MM.1S (cell line): ENCODE measurements around the gene SLC3A2.
A peak's percentile ranks its signal among the peaks of the same experiment; 100 is the strongest.

ENCODE experiments used
- DNase-seq: peaks from one replicate; pipeline ENCODE4 v3.0.0-alpha.2; 2015
- H2AFZ ChIP-seq: fragments of 300-600 bp; sonication (generic); 2 replicates; pipeline ENCODE4 v1.6.0; 2016; ENCODE audit warnings: antibody characterized with exemption, low read length
- H3F3A ChIP-seq: fragments of 300-600 bp; sonication (generic); 2 replicates; pipeline ENCODE4 v1.6.1; 2016; ENCODE audit warnings: mild to moderate bottlenecking, antibody characterized with exemption, low read length, moderate library complexity, mixed read lengths; ENCODE audit not compliant: insufficient read depth
- H3K27ac ChIP-seq: fragments of 300-600 bp; sonication (generic); 2 replicates; pipeline ENCODE4 v1.5.1; 2016; ENCODE audit warnings: mild to moderate bottlenecking, low read length
- H3K27me3 ChIP-seq: fragments of 300-600 bp; sonication (generic); replicated peaks from 2 replicates; pipeline ENCODE4 v1.6.0; 2016; ENCODE audit warnings: low read length; ENCODE audit not compliant: insufficient read depth
- H3K36me3 ChIP-seq: fragments of 300-600 bp; sonication (generic); replicated peaks from 2 replicates; pipeline ENCODE4 v1.6.1; 2016; ENCODE audit warnings: mild to moderate bottlenecking, low read length, mixed read lengths; ENCODE audit not compliant: insufficient read depth
- H3K4me1 ChIP-seq: fragments of 300-600 bp; sonication (generic); 2 replicates; pipeline ENCODE4 v1.6.1; 2016; ENCODE audit warnings: low read length, mixed read lengths
- H3K4me2 ChIP-seq: fragments of 300-600 bp; sonication (generic); 2 replicates; pipeline ENCODE4 v1.6.0; 2016; ENCODE audit warnings: low read depth, low read length
- H3K4me3 ChIP-seq: fragments of 300-600 bp; sonication (generic); 2 replicates; pipeline ENCODE4 v1.5.1; 2016; ENCODE audit warnings: low read length, mixed read lengths
- H3K79me2 ChIP-seq: fragments of 300-600 bp; sonication (generic); 2 replicates; pipeline ENCODE4 v1.6.1; 2016; ENCODE audit warnings: mixed run types, low read length, mixed read lengths
- H3K9ac ChIP-seq: fragments of 300-600 bp; sonication (generic); 2 replicates; pipeline ENCODE4 v1.6.1; 2016; ENCODE audit warnings: low read length, mixed read lengths
- H3K9me2 ChIP-seq: fragments of 300-600 bp; sonication (generic); replicated peaks from 2 replicates; pipeline ENCODE4 v1.6.1; 2016; ENCODE audit warnings: mild to moderate bottlenecking, low read length, mixed read lengths; ENCODE audit not compliant: insufficient read depth
- H3K9me3 ChIP-seq: fragments of 300-600 bp; sonication (generic); replicated peaks from 2 replicates; pipeline ENCODE4 v1.6.1; 2016; ENCODE audit warnings: mild to moderate bottlenecking, low read length, mixed read lengths; ENCODE audit not compliant: insufficient read depth
- H4K20me1 ChIP-seq: fragments of 300-600 bp; sonication (generic); 2 replicates; pipeline ENCODE4 v1.6.1; 2016; ENCODE audit warnings: mild to moderate bottlenecking, low read length, moderate library complexity, mixed read lengths; ENCODE audit not compliant: insufficient read depth
- EZH2 ChIP-seq: fragments of 300-600 bp; sonication (generic); optimal IDR thresholded peaks from 2 replicates; pipeline ENCODE3; 2017; ENCODE audit warnings: low read depth, mild to moderate bottlenecking, antibody characterized with exemption, low read length, mixed read lengths
- EZH2phosphoT487 ChIP-seq: fragments of 300-600 bp; sonication (generic); IDR thresholded peaks from 2 replicates; pipeline ENCODE4 v1.6.1; 2018; ENCODE audit warnings: antibody characterized with exemption, low read length
- TF ChIP-seq, protein P1 (sequence below): fragments of 300-600 bp; sonication (generic); IDR thresholded peaks from 2 replicates; pipeline ENCODE4 v1.5.1; 2016; ENCODE audit warnings: antibody characterized with exemption, low read length, mixed read lengths

Gene SLC3A2

DNA sequence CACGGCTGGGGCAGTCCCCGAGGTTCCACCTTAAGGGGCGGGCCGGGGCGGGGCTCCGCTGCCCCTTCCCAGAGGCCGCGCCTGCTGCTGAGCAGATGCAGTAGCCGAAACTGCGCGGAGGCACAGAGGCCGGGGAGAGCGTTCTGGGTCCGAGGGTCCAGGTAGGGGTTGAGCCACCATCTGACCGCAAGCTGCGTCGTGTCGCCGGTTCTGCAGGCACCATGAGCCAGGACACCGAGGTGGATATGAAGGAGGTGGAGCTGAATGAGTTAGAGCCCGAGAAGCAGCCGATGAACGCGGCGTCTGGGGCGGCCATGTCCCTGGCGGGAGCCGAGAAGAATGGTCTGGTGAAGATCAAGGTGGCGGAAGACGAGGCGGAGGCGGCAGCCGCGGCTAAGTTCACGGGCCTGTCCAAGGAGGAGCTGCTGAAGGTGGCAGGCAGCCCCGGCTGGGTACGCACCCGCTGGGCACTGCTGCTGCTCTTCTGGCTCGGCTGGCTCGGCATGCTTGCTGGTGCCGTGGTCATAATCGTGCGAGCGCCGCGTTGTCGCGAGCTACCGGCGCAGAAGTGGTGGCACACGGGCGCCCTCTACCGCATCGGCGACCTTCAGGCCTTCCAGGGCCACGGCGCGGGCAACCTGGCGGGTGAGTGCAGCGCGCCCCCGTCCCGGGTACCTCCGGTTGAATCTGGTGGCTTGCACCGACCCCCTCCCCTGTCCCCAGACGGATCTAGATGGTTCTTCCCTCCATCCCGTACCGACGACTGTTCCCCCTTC, at the start of gene SLC3A2:
Gene SLC3A2 (plus strand): TSS at position 94 of the 776 bp plus-strand sequence. CDS start 128 bp downstream, at position 222.
- H3K9me2 ChIP-seq, result no peaks in the 10 kb centered on the region
- H3K4me1 ChIP-seq, result peaks cover 21% of the 10 kb centered on the region
- peak; percentile 93 for DNase-seq
- H2AFZ ChIP-seq, result peak within 1 kb of the TSS; percentile 65
- H3F3A ChIP-seq, result peaks cover 50% of the 10 kb centered on the region
- H3K27me3 ChIP-seq, result no peaks in the 10 kb centered on the region
- peaks cover 63% of the 10 kb centered on the region for H3K79me2 ChIP-seq
- H4K20me1 ChIP-seq, result peaks cover 16% of the 10 kb centered on the region
- peak within 1 kb of the TSS; percentile 98 for H3K27ac ChIP-seq
- H3K9me3 ChIP-seq, result no peaks in the 10 kb centered on the region
- TF ChIP-seq EZH2phosphoT487, result no peak
- TF ChIP-seq, protein P1, sequence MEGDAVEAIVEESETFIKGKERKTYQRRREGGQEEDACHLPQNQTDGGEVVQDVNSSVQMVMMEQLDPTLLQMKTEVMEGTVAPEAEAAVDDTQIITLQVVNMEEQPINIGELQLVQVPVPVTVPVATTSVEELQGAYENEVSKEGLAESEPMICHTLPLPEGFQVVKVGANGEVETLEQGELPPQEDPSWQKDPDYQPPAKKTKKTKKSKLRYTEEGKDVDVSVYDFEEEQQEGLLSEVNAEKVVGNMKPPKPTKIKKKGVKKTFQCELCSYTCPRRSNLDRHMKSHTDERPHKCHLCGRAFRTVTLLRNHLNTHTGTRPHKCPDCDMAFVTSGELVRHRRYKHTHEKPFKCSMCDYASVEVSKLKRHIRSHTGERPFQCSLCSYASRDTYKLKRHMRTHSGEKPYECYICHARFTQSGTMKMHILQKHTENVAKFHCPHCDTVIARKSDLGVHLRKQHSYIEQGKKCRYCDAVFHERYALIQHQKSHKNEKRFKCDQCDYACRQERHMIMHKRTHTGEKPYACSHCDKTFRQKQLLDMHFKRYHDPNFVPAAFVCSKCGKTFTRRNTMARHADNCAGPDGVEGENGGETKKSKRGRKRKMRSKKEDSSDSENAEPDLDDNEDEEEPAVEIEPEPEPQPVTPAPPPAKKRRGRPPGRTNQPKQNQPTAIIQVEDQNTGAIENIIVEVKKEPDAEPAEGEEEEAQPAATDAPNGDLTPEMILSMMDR, result peak; percentile 68
- peak within 1 kb of the TSS; percentile 99 for H3K4me3 ChIP-seq
- peak within 1 kb of the TSS; percentile 84 for H3K4me2 ChIP-seq
- peak within 1 kb of the TSS; percentile 98 for H3K9ac ChIP-seq
- peaks cover 31% of the 10 kb centered on the region for H3K36me3 ChIP-seq

DNA sequence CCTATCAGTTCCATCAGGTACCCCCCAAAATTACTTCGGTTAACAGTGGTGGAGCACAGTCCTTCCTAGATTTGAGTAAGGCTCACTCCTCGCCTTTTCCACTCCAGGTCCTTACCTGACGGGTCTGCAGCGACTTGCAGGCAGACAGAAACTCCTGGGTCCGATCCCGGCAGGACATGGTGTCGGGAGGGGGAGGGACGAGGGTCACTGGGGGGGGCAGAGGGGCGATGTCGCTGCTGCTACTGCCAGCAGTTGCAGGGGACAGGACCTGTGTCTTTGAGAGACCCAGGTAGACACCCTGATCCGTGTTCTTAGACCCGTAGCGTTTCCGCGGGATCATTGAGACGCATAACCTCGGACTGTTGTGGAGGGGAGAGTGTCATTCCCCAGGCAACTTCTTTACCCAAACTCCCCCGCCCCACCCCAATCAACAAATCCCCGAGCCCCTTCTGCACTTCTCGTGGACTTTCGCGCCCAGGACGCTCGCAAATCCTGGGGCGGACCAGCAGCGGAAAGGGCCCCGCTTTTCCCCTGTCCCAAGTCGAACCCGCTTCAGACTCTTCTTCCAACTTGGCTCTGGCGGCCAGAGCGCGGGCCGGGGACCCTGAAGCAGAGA, 49.7 kb upstream of the SLC3A2 start:
- Histone ChIP-seq H3K36me3 (no peaks in the 10 kb centered on the region; the same call in 1 of the 2 replicates), H3K27ac (peak overlapping the region; percentile 85; the same call in 1 of the 2 replicates), H3K4me2 (peak overlapping the region; percentile 82), H3F3A (peaks cover 19% of the 10 kb centered on the region), H3K4me1 (peaks cover 13% of the 10 kb centered on the region), H4K20me1 (no peaks in the 10 kb centered on the region), H3K27me3 (no peaks in the 10 kb centered on the region), H3K9me2 (no peaks in the 10 kb centered on the region), H3K9me3 (no peaks in the 10 kb centered on the region), H3K4me3 (peak overlapping the region; percentile 91), H3K9ac (peak overlapping the region; percentile 97), H3K79me2 (peaks cover 78% of the 10 kb centered on the region), H2AFZ (peak overlapping the region; percentile 59)
- DNase-seq, result no peak
- TF ChIP-seq, protein P1, result no peak
- TF ChIP-seq EZH2 (no peak), EZH2phosphoT487 (no peak)

DNA sequence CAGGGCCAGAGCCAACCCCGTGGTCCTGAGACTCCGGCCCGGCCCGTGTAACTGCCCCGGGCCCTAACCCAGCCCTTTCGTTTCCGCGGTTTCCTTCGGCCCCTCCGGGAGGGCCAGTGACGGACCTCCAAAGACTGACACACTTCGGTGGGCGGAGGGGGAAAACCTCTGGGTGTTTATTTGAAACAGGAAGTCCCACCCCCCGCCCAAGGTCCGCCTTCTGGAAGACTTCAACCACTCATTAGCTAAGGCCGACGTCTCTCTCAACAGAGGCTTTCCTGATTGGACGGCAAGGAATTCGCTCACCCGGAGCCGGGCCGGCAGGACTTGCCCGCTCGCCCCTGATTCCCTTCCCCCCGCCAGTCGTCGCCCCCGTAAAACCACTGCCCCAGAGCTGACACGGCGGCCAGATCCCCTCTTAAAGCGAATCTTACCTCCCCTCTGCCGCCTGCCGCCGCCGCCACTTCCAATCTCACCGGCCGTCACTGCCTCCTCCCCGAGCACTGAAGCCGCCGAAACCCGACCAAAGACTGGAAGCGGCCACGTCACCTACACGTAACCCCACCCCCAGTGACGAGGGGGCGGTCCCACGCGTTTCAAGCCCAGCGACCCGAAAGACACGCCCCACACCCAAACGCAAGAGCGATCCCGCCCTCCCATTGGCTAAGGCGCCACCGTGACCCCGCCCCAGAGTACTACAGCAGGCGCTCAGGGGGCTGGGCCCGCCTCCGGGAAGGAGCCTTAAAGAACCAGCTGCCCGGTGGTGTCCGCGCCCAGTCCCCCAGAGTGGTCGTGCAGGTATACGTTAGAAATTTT, 49.0 kb upstream of the SLC3A2 start, which contains the start of gene STX5:
Gene STX5 (minus strand): TSS at position 532 of the 816 bp plus-strand sequence. CDS start 808 bp downstream, outside the sequence.
- H3K9ac ChIP-seq, result peak within 1 kb of the TSS; percentile 97
- DNase-seq, result peak; percentile 98
- H2AFZ ChIP-seq, result peak within 1 kb of the TSS; percentile 59
- no peaks in the 10 kb centered on the region for H4K20me1 ChIP-seq
- H3K27me3 ChIP-seq, result no peaks in the 10 kb centered on the region
- peaks cover 19% of the 10 kb centered on the region for H3F3A ChIP-seq
- TF ChIP-seq EZH2phosphoT487 (no peak), EZH2 (no peak)
- TF ChIP-seq, protein P1, result no peak
- H3K9me2 ChIP-seq, result no peaks in the 10 kb centered on the region
- H3K4me3 ChIP-seq, result peak within 1 kb of the TSS; percentile 91
- H3K9me3 ChIP-seq, result no peaks in the 10 kb centered on the region
- peaks cover 85% of the 10 kb centered on the region for H3K79me2 ChIP-seq
- H3K27ac ChIP-seq, result peak within 1 kb of the TSS; percentile 85
- H3K36me3 ChIP-seq, result no peaks in the 10 kb centered on the region; the same call in 1 of the 2 replicates
- H3K4me2 ChIP-seq, result peak within 1 kb of the TSS; percentile 82
- peaks cover 13% of the 10 kb centered on the region for H3K4me1 ChIP-seq
